Neural cell (in vitro differentiated cells): ENCODE data around the gene CLPX.

Experiments used
- CTCF ChIP-seq: fragments of 450-650 bp; IDR thresholded peaks from 2 replicates; pipeline ENCODE4 v1.5.1; 2014; ENCODE audit warnings: antibody characterized with exemption, mild to moderate bottlenecking, moderate library complexity; ENCODE audit not compliant: poor library complexity, severe bottlenecking
- EP300 ChIP-seq: fragments of 450-650 bp; conservative IDR thresholded peaks from 2 replicates; pipeline ENCODE4 v1.6.1; 2014; ENCODE audit warnings: antibody characterized with exemption, mild to moderate bottlenecking, moderate library complexity; ENCODE audit not compliant: poor library complexity, severe bottlenecking
- EZH2 ChIP-seq: fragments of 200-600, 300-800 bp; shearing (Covaris generic), sonication (generic); IDR thresholded peaks from 2 replicates; pipeline ENCODE4 v1.6.1; 2014; ENCODE audit warnings: antibody characterized with exemption, low read length, borderline replicate concordance, mild to moderate bottlenecking; ENCODE audit not compliant: insufficient read depth, poor library complexity, severe bottlenecking
- POLR2AphosphoS5 ChIP-seq: IDR thresholded peaks from 2 replicates; pipeline ENCODE4 v1.6.1; 2012
- RAD21 ChIP-seq: fragments of 450-650 bp; conservative IDR thresholded peaks from 2 replicates; pipeline ENCODE4 v1.6.1; 2014; ENCODE audit warnings: antibody characterized with exemption, mild to moderate bottlenecking, moderate library complexity
- SMC3 ChIP-seq: fragments of 450-650 bp; conservative IDR thresholded peaks from 2 replicates; pipeline ENCODE4 v1.6.1; 2014; ENCODE audit warnings: antibody characterized with exemption, mild to moderate bottlenecking, moderate library complexity; ENCODE audit not compliant: poor library complexity
- TAF1 ChIP-seq: IDR thresholded peaks from 2 replicates; pipeline ENCODE4 v1.6.1; 2012; ENCODE audit warnings: low read depth

- no peak for TF ChIP-seq EZH2
- no peak for TF ChIP-seq TAF1
- no peak for TF ChIP-seq CTCF
- no peak for TF ChIP-seq POLR2AphosphoS5
- no peak for TF ChIP-seq EP300
- TF ChIP-seq SMC3 = no peak
- no peak for TF ChIP-seq RAD21
These were observed 37.7 kb upstream of the CLPX start for GRCh38 chr15:65222891-65223290.
